ENCODE data around the gene JPT2. TPM values are rescaled to one million over a fixed set of nuclear protein-coding genes. Genes with fewer than 3 reads are reported as not detected.
"Not testable (repeated sequence)": the region's sequence is repeated elsewhere in the genome, so short reads cannot be mapped to it uniquely, and the experiment has no call there.

JPT2 gene
- total RNA-seq, 4 donors from 2014 or later, result 12.0 to 31.5 (median 25.1) TPM

- Histone ChIP-seq H3K27me3 (no peaks in the 10 kb centered on the region), H3K27ac (no peak overlapping the region), H3K4me1 (no peaks in the 10 kb centered on the region), H3K9me3 (no peaks in the 10 kb centered on the region), H3K36me3 (peaks cover 0 to 16% (median 0%) of the 10 kb centered on the region in 4 donors), H3K4me3 (no peak overlapping the region)
- in situ Hi-C loops (cut with MboI; ENCODE audit: low pct_ligation_motif_present in 1 of 4, low pct_unique_long_range_greater_than_20kb in 1 of 4, low sequenced_read_pairs in 3 of 4), result no loop called here
- WGBS, 2 donors (ENCODE audit: low coverage in 1 of 2), result 97 to 100% methylated on average over 1 to 10 of the region's 10 CpGs
- intact Hi-C loops (cut with DNase I; ENCODE audit: low total_unique reads), result no loop called here
- no peak for DNase-seq
- no peak for TF ChIP-seq POLR2AphosphoS5 (IDR thresholded peaks at IDR 0.05)
These were observed 20.6 kb downstream of the JPT2 start for GRCh38 chr16:1698680-1699079.

- peaks cover 0 to 16% (median 0%) of the 10 kb centered on the region in 4 donors for H3K36me3 ChIP-seq
- no peak overlapping the region for H3K27ac ChIP-seq
- intact Hi-C loops (cut with DNase I; ENCODE audit: low total_unique reads), result no loop called here
- H3K9me3 ChIP-seq, result no peaks in the 10 kb centered on the region
- no peaks in the 10 kb centered on the region for H3K27me3 ChIP-seq
- in situ Hi-C loops (cut with MboI; ENCODE audit: low pct_ligation_motif_present in 1 of 4, low pct_unique_long_range_greater_than_20kb in 1 of 4, low sequenced_read_pairs in 3 of 4), result no loop called here
- no peak for DNase-seq
- H3K4me1 ChIP-seq, result peaks cover 0 to 8% (median 6%) of the 10 kb centered on the region in 4 donors
- no peak for TF ChIP-seq POLR2A (IDR thresholded peaks at IDR 0.05)
- no peak for TF ChIP-seq CTCF (IDR thresholded peaks at IDR 0.05)
- TF ChIP-seq POLR2AphosphoS5 (IDR thresholded peaks at IDR 0.05), result no peak
- TF ChIP-seq EP300 (IDR thresholded peaks at IDR 0.05; ENCODE audit: low read depth), result no peak
- H3K4me3 ChIP-seq, result no peak overlapping the region
- 95% methylated on average over 3 of the region's 3 CpGs; no CpG with 5 or more reads in 1 of the 2 donors for WGBS, 2 donors (ENCODE audit: low coverage in 1 of 2)
These were observed 22.2 kb downstream of the JPT2 start for GRCh38 chr16:1700246-1700645.

- Histone ChIP-seq H3K27ac (no peak overlapping the region), H3K9me3 (no peaks in the 10 kb centered on the region), H3K4me1 (peaks cover 0 to 8% (median 7%) of the 10 kb centered on the region in 4 donors), H3K36me3 (peaks cover 0 to 16% (median 0%) of the 10 kb centered on the region in 4 donors), H3K27me3 (no peaks in the 10 kb centered on the region), H3K4me3 (no peak overlapping the region)
- in situ Hi-C loops (cut with MboI; ENCODE audit: low pct_ligation_motif_present in 1 of 4, low pct_unique_long_range_greater_than_20kb in 1 of 4, low sequenced_read_pairs in 3 of 4) (no loop called here), intact Hi-C loops (cut with DNase I; ENCODE audit: low total_unique reads) (no loop called here)
- DNase-seq, result no peak
- TF ChIP-seq EP300 (IDR thresholded peaks at IDR 0.05; ENCODE audit: low read depth) (no peak), POLR2A (IDR thresholded peaks at IDR 0.05) (no peak), CTCF (IDR thresholded peaks at IDR 0.05) (no peak), POLR2AphosphoS5 (IDR thresholded peaks at IDR 0.05) (no peak)
- 84 to 87% methylated on average over 3 to 6 of the region's 6 CpGs for WGBS, 2 donors (ENCODE audit: low coverage in 1 of 2)
These were observed 23.3 kb downstream of the JPT2 start for GRCh38 chr16:1701216-1701878.

- Histone ChIP-seq H3K27ac (peak overlapping the region; percentile 94 to 99 (median 95)), H3K4me3 (peak overlapping the region; percentile 67 to 91 (median 77)), H3K4me1 (peaks cover 12 to 34% (median 23%) of the 10 kb centered on the region in 4 donors)
- H3K36me3 ChIP-seq; in situ Hi-C loops (cut with MboI; ENCODE audit: low pct_ligation_motif_present in 1 of 4, low pct_unique_long_range_greater_than_20kb in 1 of 4, low sequenced_read_pairs in 3 of 4); intact Hi-C loops (cut with DNase I; ENCODE audit: low total_unique reads); H3K27me3 ChIP-seq; H3K9me3 ChIP-seq: not testable (repeated sequence)
- DNase-seq, result peak; percentile 16
- 0 to 1% methylated on average over 8 to 16 of the region's 16 CpGs for WGBS, 2 donors (ENCODE audit: low coverage in 1 of 2)
These were observed 27.2 kb downstream of the JPT2 start for GRCh38 chr16:1705324-1705687.

- Histone ChIP-seq H3K27ac (peak within 1 kb of the TSS; percentile 94 to 99 (median 95)), H3K4me1 (peaks cover 12 to 34% (median 23%) of the 10 kb centered on the region in 4 donors), H3K36me3 (peaks cover 0 to 4% (median 0%) of the 10 kb centered on the region in 4 donors), H3K9me3 (no peaks in the 10 kb centered on the region), H3K27me3 (no peaks in the 10 kb centered on the region), H3K4me3 (peak within 1 kb of the TSS; percentile 72 to 92 (median 86))
- intact Hi-C loops (cut with DNase I; ENCODE audit: low total_unique reads), result no loop called here
- DNase-seq, result peak; percentile 94
- in situ Hi-C loops (cut with MboI; ENCODE audit: low pct_ligation_motif_present in 1 of 4, low pct_unique_long_range_greater_than_20kb in 1 of 4, low sequenced_read_pairs in 3 of 4), result no loop called here
- 0% methylated on average over 63 of the region's 79 CpGs; no CpG with 5 or more reads in 1 of the 2 donors for WGBS, 2 donors (ENCODE audit: low coverage in 1 of 2)
- TF ChIP-seq POLR2A (IDR thresholded peaks at IDR 0.05), result peak; percentile 92
- TF ChIP-seq POLR2AphosphoS5 (IDR thresholded peaks at IDR 0.05), result peak; percentile 95 to 98 (median 97)
- TF ChIP-seq EP300 (IDR thresholded peaks at IDR 0.05; ENCODE audit: low read depth), result no peak
- TF ChIP-seq CTCF (IDR thresholded peaks at IDR 0.05), result peak; percentile 55 to 99 (median 91)
These were observed 27.8 kb downstream of the JPT2 start, which contains the start of gene MAPK8IP3 for GRCh38 chr16:1705688-1706385. Gene MAPK8IP3 (plus strand): TSS chr16:1706195. CDS start chr16:1706340, 145 bp downstream.
